NT2/D1 (cell line): ENCODE measurements around the gene CCDC51.

ENCODE experiments used
- DNase-seq: peaks from one replicate; pipeline ENCODE4 v3.0.0-alpha.2; 2011; ENCODE audit warnings: low read depth, low spot score
- H3K27me3 ChIP-seq: 2 replicates; pipeline ENCODE4 v1.6.0; 2011; ENCODE audit warnings: mild to moderate bottlenecking; ENCODE audit not compliant: insufficient read length, insufficient read depth
- H3K36me3 ChIP-seq: 2 replicates; pipeline ENCODE4 v1.6.1; 2011; ENCODE audit warnings: mild to moderate bottlenecking, low read length, mixed read lengths; ENCODE audit not compliant: insufficient read depth, insufficient read length
- H3K4me1 ChIP-seq: 2 replicates; pipeline ENCODE4 v1.5.1; 2011; ENCODE audit not compliant: insufficient read depth, insufficient read length
- H3K4me3 ChIP-seq: 2 replicates; pipeline ENCODE4 v1.5.1; 2011; ENCODE audit warnings: low read depth; ENCODE audit not compliant: insufficient read length
- H3K9ac ChIP-seq: 2 replicates; pipeline ENCODE4 v1.6.0; 2011; ENCODE audit warnings: low read depth; ENCODE audit not compliant: insufficient read length
- H3K9me3 ChIP-seq: 2 replicates; pipeline ENCODE4 v1.5.1; 2011; ENCODE audit warnings: mild to moderate bottlenecking, low read length; ENCODE audit not compliant: insufficient read depth
- SUZ12 ChIP-seq: IDR thresholded peaks from 2 replicates; pipeline ENCODE4 v1.6.1; 2011; ENCODE audit not compliant: insufficient read length, insufficient read depth; ENCODE audit errors: extremely low read depth
- YY1 ChIP-seq: IDR thresholded peaks from 2 replicates; pipeline ENCODE4 v1.6.1; 2011; ENCODE audit not compliant: insufficient read length, insufficient read depth
- ZNF274 ChIP-seq: IDR thresholded peaks from 2 replicates; pipeline ENCODE4 v1.6.1; 2011; ENCODE audit warnings: mild to moderate bottlenecking, low read depth, low read length

The CCDC51 gene

GRCh38 chr3:48427630-48427962, 12.3 kb downstream of the CCDC51 start:
- DNase-seq = no peak
- Histone ChIP-seq H3K36me3 (peaks cover 52% of the 10 kb centered on the region), H3K4me1 (peaks cover 33% of the 10 kb centered on the region), H3K9me3 (no peaks in the 10 kb centered on the region), H3K4me3 (no peak overlapping the region), H3K9ac (peak overlapping the region; percentile 39), H3K27me3 (no peaks in the 10 kb centered on the region)
- no peak for TF ChIP-seq SUZ12

GRCh38 chr3:48426944-48427629, 12.8 kb downstream of the CCDC51 start:
- Histone ChIP-seq H3K4me3 (no peak overlapping the region), H3K9me3 (no peaks in the 10 kb centered on the region), H3K9ac (peak overlapping the region; percentile 39), H3K4me1 (peaks cover 33% of the 10 kb centered on the region), H3K27me3 (no peaks in the 10 kb centered on the region), H3K36me3 (peaks cover 51% of the 10 kb centered on the region)
- TF ChIP-seq SUZ12 = no peak
- TF ChIP-seq YY1 = no peak
- no peak for TF ChIP-seq ZNF274
- no peak for DNase-seq

- Histone ChIP-seq H3K4me3 (no peak overlapping the region), H3K9me3 (no peaks in the 10 kb centered on the region), H3K9ac (no peak overlapping the region), H3K36me3 (peaks cover 46% of the 10 kb centered on the region), H3K4me1 (peaks cover 33% of the 10 kb centered on the region), H3K27me3 (no peaks in the 10 kb centered on the region)
- no peak for DNase-seq
- TF ChIP-seq YY1 = no peak
- TF ChIP-seq SUZ12 = no peak
- no peak for TF ChIP-seq ZNF274
Measured at GRCh38 chr3:48426401-48426909, 13.5 kb downstream of the CCDC51 start.

- no peak overlapping the region for H3K9ac ChIP-seq
- no peak for TF ChIP-seq SUZ12
- no peak for TF ChIP-seq ZNF274
- no peak for TF ChIP-seq YY1
- no peak for DNase-seq
- H3K9me3 ChIP-seq = no peaks in the 10 kb centered on the region
- H3K27me3 ChIP-seq = no peaks in the 10 kb centered on the region
- H3K36me3 ChIP-seq = peaks cover 51% of the 10 kb centered on the region
- H3K4me3 ChIP-seq = no peak overlapping the region
- peaks cover 28% of the 10 kb centered on the region for H3K4me1 ChIP-seq
Measured at GRCh38 chr3:48425281-48425812, 14.6 kb downstream of the CCDC51 start.

GRCh38 chr3:48423883-48424695, 15.8 kb downstream of the CCDC51 start:
- H3K4me1 ChIP-seq = peaks cover 26% of the 10 kb centered on the region
- no peaks in the 10 kb centered on the region for H3K9me3 ChIP-seq
- H3K36me3 ChIP-seq = peaks cover 64% of the 10 kb centered on the region
- H3K27me3 ChIP-seq = no peaks in the 10 kb centered on the region
- no peak for TF ChIP-seq SUZ12
- H3K9ac ChIP-seq = no peak overlapping the region
- DNase-seq = no peak
- no peak overlapping the region for H3K4me3 ChIP-seq

- H3K4me3 ChIP-seq = no peak overlapping the region
- DNase-seq = no peak
- peaks cover 25% of the 10 kb centered on the region for H3K4me1 ChIP-seq
- H3K36me3 ChIP-seq = peaks cover 71% of the 10 kb centered on the region
- no peak overlapping the region for H3K9ac ChIP-seq
- H3K9me3 ChIP-seq = no peaks in the 10 kb centered on the region
- no peak for TF ChIP-seq ZNF274
- no peak for TF ChIP-seq SUZ12
- TF ChIP-seq YY1 = no peak
- no peaks in the 10 kb centered on the region for H3K27me3 ChIP-seq
Measured at GRCh38 chr3:48423241-48423882, 16.6 kb downstream of the CCDC51 start.

GRCh38 chr3:48422681-48423080, 17.2 kb downstream of the CCDC51 start:
- TF ChIP-seq SUZ12 = no peak
- no peak for TF ChIP-seq YY1
- TF ChIP-seq ZNF274 = no peak
- no peaks in the 10 kb centered on the region for H3K27me3 ChIP-seq
- DNase-seq = no peak
- H3K4me3 ChIP-seq = no peak overlapping the region
- H3K4me1 ChIP-seq = peaks cover 18% of the 10 kb centered on the region
- H3K36me3 ChIP-seq = peaks cover 74% of the 10 kb centered on the region
- H3K9ac ChIP-seq = no peak overlapping the region
- H3K9me3 ChIP-seq = no peaks in the 10 kb centered on the region
